Activated CD4-positive, alpha-beta T cell treated with anti-CD3 and anti-CD28 coated beads for 36 hours (primary cell): ENCODE measurements around the gene CDK14. TPM values are rescaled to one million over a fixed set of nuclear protein-coding genes. Genes with fewer than 3 reads are reported as not detected.
A peak's percentile ranks its signal among the peaks of the same experiment; 100 is the strongest.
"Not testable (repeated sequence)": the region's sequence is repeated elsewhere in the genome, so short reads cannot be mapped to it uniquely, and the experiment has no call there.

Source experiments
- ATAC-seq: fragments of 200-7000 bp; cut with Tn5 transposase; one replicate; pipeline ENCODE4 v1.10.0; 2021; ENCODE audit warnings: mild to moderate bottlenecking, moderate library complexity
- CTCF ChIA-PET: fragments of 350-600 bp; sonication (Branson Sonifier 250); formaldehyde crosslinking; loops from one replicate; lab custom pipeline; 2021; ENCODE audit warnings: antibody characterized with exemption; lab: Charles Lee
- POLR2A ChIA-PET: fragments of 350-600 bp; sonication (Branson Sonifier 250); formaldehyde crosslinking; loops from one replicate; lab custom pipeline; 2021; ENCODE audit warnings: antibody characterized with exemption, inconsistent platforms; lab: Charles Lee
- DNase-seq: peaks from one replicate; pipeline ENCODE4 v3.0.0-alpha.2; 2020
- H3K27ac Mint-ChIP-seq: one replicate; pipeline ENCODE4 v1.8.0; 2021; ENCODE audit warnings: mixed read lengths
- H3K27me3 Mint-ChIP-seq: one replicate; pipeline ENCODE4 v1.8.0; 2021; ENCODE audit warnings: mixed read lengths
- H3K36me3 Mint-ChIP-seq: one replicate; pipeline ENCODE4 v1.8.0; 2021; ENCODE audit warnings: low read depth, mixed read lengths
- H3K4me1 Mint-ChIP-seq: one replicate; pipeline ENCODE4 v1.8.0; 2021; ENCODE audit warnings: mixed read lengths
- H3K4me3 Mint-ChIP-seq: one replicate; pipeline ENCODE4 v1.8.0; 2021; ENCODE audit warnings: mild to moderate bottlenecking, moderate library complexity, mixed read lengths
- H3K9me3 Mint-ChIP-seq: one replicate; pipeline ENCODE4 v1.8.0; 2021; ENCODE audit warnings: low read depth, mixed read lengths
- intact Hi-C, 2 experiments: fragments of 100-400 bp; cut with DNase I in 1 of 2; cut with micrococcal nuclease in 1 of 2; formaldehyde crosslinking; loops; one replicate each; pipeline versions ENCODE4 v1.14.2 to v1.15.1; 2022 to 2024; cut with DNase I, micrococcal nuclease
- total RNA-seq, 2 experiments: library from RNA; stranded (reverse); gene quantifications; one replicate each; pipeline ENCODE4 v1.2.3, GENCODE V29; 2021

CDK14 gene
- total RNA-seq, 2 experiments from 2014 or later: 0.80 to 0.84 TPM

- Mint-ChIP-seq H3K9me3 (peaks cover 2% of the 10 kb centered on the region), H3K27ac (no peak overlapping the region), H3K4me1 (no peaks in the 10 kb centered on the region), H3K27me3 (no peaks in the 10 kb centered on the region), H3K36me3 (no peaks in the 10 kb centered on the region), H3K4me3 (no peak overlapping the region)
- DNase-seq (no peak), ATAC-seq (no peak)
- ChIA-PET CTCF (no interaction called here), POLR2A (no interaction called here)
- intact Hi-C loops: no loop called here
Observed at GRCh38 chr7:90726120-90726519, 130.0 kb downstream of the CDK14 start.

- CTCF ChIA-PET: no interaction called here
- Mint-ChIP-seq H3K4me1 (no peaks in the 10 kb centered on the region), H3K36me3 (no peaks in the 10 kb centered on the region), H3K9me3 (peaks cover 2% of the 10 kb centered on the region), H3K27ac (no peak overlapping the region), H3K4me3 (no peak overlapping the region), H3K27me3 (peaks cover 2% of the 10 kb centered on the region)
- ATAC-seq (no peak), DNase-seq (no peak)
- intact Hi-C loops: no loop called here
- POLR2A ChIA-PET: no interaction called here
Observed at GRCh38 chr7:90726623-90727022, 130.5 kb downstream of the CDK14 start.

DNA sequence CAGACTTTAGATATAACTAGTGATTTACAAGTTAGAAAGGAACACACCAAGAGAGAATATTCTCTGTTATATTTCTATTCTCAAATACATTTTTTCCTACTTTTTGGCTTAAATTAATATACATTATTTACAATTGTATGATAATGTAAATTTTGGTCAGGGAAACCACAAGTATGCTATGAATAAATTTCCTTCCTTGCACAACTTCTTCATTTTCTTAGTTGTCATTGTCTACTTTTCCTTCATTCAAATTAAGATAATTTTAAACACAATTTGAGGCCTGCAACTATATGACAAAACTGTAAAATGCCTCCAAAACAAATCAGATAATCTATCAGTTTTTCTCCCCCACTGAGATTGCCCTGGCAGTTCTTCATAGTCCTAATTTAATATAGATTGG is 131.3 kb downstream of the CDK14 start:
- Mint-ChIP-seq H3K27ac (no peak overlapping the region), H3K4me1 (no peaks in the 10 kb centered on the region), H3K27me3 (peaks cover 2% of the 10 kb centered on the region), H3K4me3 (no peak overlapping the region), H3K9me3 (peaks cover 2% of the 10 kb centered on the region), H3K36me3 (no peaks in the 10 kb centered on the region)
- intact Hi-C loops: no loop called here
- CTCF ChIA-PET: no interaction called here
- POLR2A ChIA-PET: no interaction called here
- ATAC-seq (no peak), DNase-seq (no peak)

GRCh38 chr7:90728568-90728967 is 132.4 kb downstream of the CDK14 start:
- ATAC-seq (no peak), DNase-seq (no peak)
- Mint-ChIP-seq H3K9me3 (peaks cover 8% of the 10 kb centered on the region), H3K27ac (no peak overlapping the region), H3K27me3 (peaks cover 2% of the 10 kb centered on the region), H3K4me3 (no peak overlapping the region), H3K4me1 (no peaks in the 10 kb centered on the region), H3K36me3 (no peaks in the 10 kb centered on the region)
- POLR2A ChIA-PET: no interaction called here
- CTCF ChIA-PET: interaction anchor here (0.6 kb wide), 1 partner anchor 841 kb away, joined by 4 read pairs; no protein-coding TSS in a partner anchor
- intact Hi-C loops: no loop called here

- intact Hi-C loops, ATAC-seq, DNase-seq, CTCF ChIA-PET, H3K4me1 Mint-ChIP-seq, H3K4me3 Mint-ChIP-seq, H3K27me3 Mint-ChIP-seq, H3K27ac Mint-ChIP-seq, POLR2A ChIA-PET, H3K36me3 Mint-ChIP-seq: not testable (repeated sequence)
- peaks cover 12% of the 10 kb centered on the region for H3K9me3 Mint-ChIP-seq
Observed at GRCh38 chr7:90735611-90736280, 139.6 kb downstream of the CDK14 start.

- Mint-ChIP-seq H3K4me3 (no peak overlapping the region), H3K27me3 (peaks cover 6% of the 10 kb centered on the region), H3K4me1 (peaks cover 8% of the 10 kb centered on the region), H3K36me3 (no peaks in the 10 kb centered on the region), H3K9me3 (peaks cover 12% of the 10 kb centered on the region), H3K27ac (no peak overlapping the region)
- CTCF ChIA-PET: no interaction called here
- POLR2A ChIA-PET: no interaction called here
- no peak for ATAC-seq
- no peak for DNase-seq
- intact Hi-C loops: no loop called here
Observed at GRCh38 chr7:90736316-90736715, 140.2 kb downstream of the CDK14 start.

GRCh38 chr7:90736968-90737939 is 141.1 kb downstream of the CDK14 start:
- intact Hi-C loops: no loop called here
- Mint-ChIP-seq H3K27me3 (peaks cover 4% of the 10 kb centered on the region), H3K9me3 (peaks cover 10% of the 10 kb centered on the region), H3K4me3 (no peak overlapping the region), H3K4me1 (peaks cover 8% of the 10 kb centered on the region), H3K36me3 (no peaks in the 10 kb centered on the region), H3K27ac (no peak overlapping the region)
- POLR2A ChIA-PET: no interaction called here
- DNase-seq (peak; percentile 4), ATAC-seq (peak; percentile 78)
- CTCF ChIA-PET: no interaction called here

GRCh38 chr7:90738249-90738648 is 142.1 kb downstream of the CDK14 start:
- Mint-ChIP-seq H3K4me3 (no peak overlapping the region), H3K27me3 (peaks cover 4% of the 10 kb centered on the region), H3K4me1 (peaks cover 8% of the 10 kb centered on the region), H3K36me3 (no peaks in the 10 kb centered on the region), H3K9me3 (peaks cover 4% of the 10 kb centered on the region), H3K27ac (no peak overlapping the region)
- no peak for ATAC-seq
- intact Hi-C loops: no loop called here
- POLR2A ChIA-PET: no interaction called here
- no peak for DNase-seq
- CTCF ChIA-PET: interaction anchor here (0.8 kb wide), 1 partner anchor 541 kb away, joined by 3 read pairs; no protein-coding TSS in a partner anchor

DNA sequence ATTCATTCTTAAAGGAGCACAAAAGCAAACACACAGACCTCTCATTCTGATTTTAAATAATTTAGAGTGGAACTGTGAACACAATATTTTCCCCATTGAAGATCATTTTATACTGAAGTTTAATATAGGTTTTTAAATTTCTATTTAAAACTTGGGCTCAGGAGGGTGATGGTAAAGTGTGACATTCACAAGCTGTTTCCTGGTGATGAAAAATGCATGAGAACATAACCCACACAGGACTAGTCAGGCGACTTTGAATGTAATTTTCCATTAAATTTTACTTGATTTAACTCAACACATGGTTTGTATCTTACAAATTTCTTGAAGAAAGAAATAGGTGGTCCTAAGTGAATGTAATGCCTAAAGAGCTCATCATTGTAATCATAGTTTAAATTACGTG is 143.6 kb downstream of the CDK14 start:
- no peaks in the 10 kb centered on the region for H3K36me3 Mint-ChIP-seq
- H3K4me1 Mint-ChIP-seq: peaks cover 8% of the 10 kb centered on the region
- POLR2A ChIA-PET: no interaction called here
- H3K9me3 Mint-ChIP-seq: no peaks in the 10 kb centered on the region
- H3K27ac Mint-ChIP-seq: no peak overlapping the region
- intact Hi-C loops: no loop called here
- no peak overlapping the region for H3K4me3 Mint-ChIP-seq
- ATAC-seq (no peak), DNase-seq (no peak)
- H3K27me3 Mint-ChIP-seq: no peaks in the 10 kb centered on the region
- CTCF ChIA-PET: no interaction called here

DNA sequence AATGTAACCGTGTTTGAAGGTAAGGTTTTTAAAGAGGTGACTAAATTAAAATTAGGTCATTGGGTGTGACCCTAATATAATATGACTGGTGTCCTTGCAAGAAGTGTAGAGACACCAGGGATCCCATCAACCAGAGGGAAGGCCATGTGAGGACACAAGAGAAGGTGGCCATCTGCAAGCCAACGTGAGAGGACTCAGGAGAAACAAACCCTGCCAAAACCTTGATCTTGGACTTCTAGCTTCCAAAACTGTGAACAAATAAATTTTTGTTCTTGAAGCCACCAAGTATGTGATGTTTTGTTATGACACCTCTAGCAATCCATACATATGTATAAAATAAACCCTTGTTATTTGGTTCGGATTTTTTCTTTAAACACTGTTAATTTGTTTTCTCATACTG is 144.3 kb downstream of the CDK14 start:
- Mint-ChIP-seq H3K4me1 (peaks cover 8% of the 10 kb centered on the region), H3K9me3 (no peaks in the 10 kb centered on the region), H3K36me3 (no peaks in the 10 kb centered on the region), H3K4me3 (no peak overlapping the region), H3K27ac (no peak overlapping the region), H3K27me3 (no peaks in the 10 kb centered on the region)
- no peak for ATAC-seq
- ChIA-PET POLR2A (no interaction called here), CTCF (no interaction called here)
- intact Hi-C loops: no loop called here
- no peak for DNase-seq

- Mint-ChIP-seq H3K27me3 (no peaks in the 10 kb centered on the region), H3K4me1 (no peaks in the 10 kb centered on the region), H3K9me3 (no peaks in the 10 kb centered on the region), H3K4me3 (no peak overlapping the region), H3K27ac (no peak overlapping the region), H3K36me3 (no peaks in the 10 kb centered on the region)
- intact Hi-C loops: no loop called here
- ATAC-seq (no peak), DNase-seq (no peak)
- ChIA-PET CTCF (no interaction called here), POLR2A (no interaction called here)
Observed at GRCh38 chr7:90743626-90744025, 147.5 kb downstream of the CDK14 start.

DNA sequence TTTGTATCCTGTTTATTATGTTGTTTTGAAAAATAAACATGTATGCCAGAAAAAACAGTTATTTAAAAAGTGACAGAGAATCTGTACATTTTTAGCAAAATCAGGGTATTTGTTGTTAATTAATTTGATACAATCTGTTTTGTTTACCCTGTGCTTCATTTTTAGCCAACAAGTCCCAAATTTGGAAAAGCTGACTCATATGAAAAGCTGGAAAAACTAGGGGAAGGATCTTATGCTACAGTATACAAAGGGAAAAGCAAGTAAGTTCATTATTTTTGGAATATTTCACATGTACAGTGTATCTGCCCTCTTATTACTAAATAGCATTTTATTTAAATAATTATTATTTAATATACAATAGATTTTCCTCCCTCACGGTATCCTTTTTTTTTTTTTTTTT is 151.4 kb downstream of the CDK14 start:
- Mint-ChIP-seq H3K27ac (no peak overlapping the region), H3K27me3 (no peaks in the 10 kb centered on the region), H3K4me3 (no peak overlapping the region), H3K36me3 (no peaks in the 10 kb centered on the region), H3K9me3 (no peaks in the 10 kb centered on the region), H3K4me1 (no peaks in the 10 kb centered on the region)
- ChIA-PET CTCF (no interaction called here), POLR2A (no interaction called here)
- intact Hi-C loops: no loop called here
- DNase-seq: no peak
- ATAC-seq: no peak
